SH-SY5Y (cell line): ENCODE data around the gene ZHX3.

Experiments
- GATA2 ChIP-seq: IDR thresholded peaks from 2 replicates; pipeline ENCODE4 v1.6.1; 2011; ENCODE audit warnings: mild to moderate bottlenecking, low read depth, low read length
- GATA3 ChIP-seq: IDR thresholded peaks from 2 replicates; pipeline ENCODE4 v1.6.1; 2011; ENCODE audit warnings: low read depth, mild to moderate bottlenecking, low read length, moderate library complexity

- no peak for TF ChIP-seq GATA3
- no peak for TF ChIP-seq GATA2
Observed at GRCh38 chr20:41176711-41177552, 140.6 kb downstream of the ZHX3 start.
